OCI-LY1 (cell line): ENCODE results near the gene SMIM3.

Source experiments
- EZH2 ChIP-seq: fragments of 200-600 bp; sonication (generic), shearing (Covaris generic); IDR thresholded peaks from 2 replicates; pipeline ENCODE4 v1.8.0; 2017; ENCODE audit warnings: borderline replicate concordance, mixed run types, mild to moderate bottlenecking, antibody characterized with exemption, low read length, moderate library complexity, mixed read lengths
- TF ChIP-seq, protein P1 (sequence below): fragments of 200-600 bp; sonication (generic), shearing (Covaris generic); IDR thresholded peaks from 2 replicates; pipeline ENCODE4 v1.5.1; 2017; ENCODE audit warnings: mild to moderate bottlenecking, antibody characterized with exemption, low read length, moderate library complexity, mixed read lengths

DNA sequence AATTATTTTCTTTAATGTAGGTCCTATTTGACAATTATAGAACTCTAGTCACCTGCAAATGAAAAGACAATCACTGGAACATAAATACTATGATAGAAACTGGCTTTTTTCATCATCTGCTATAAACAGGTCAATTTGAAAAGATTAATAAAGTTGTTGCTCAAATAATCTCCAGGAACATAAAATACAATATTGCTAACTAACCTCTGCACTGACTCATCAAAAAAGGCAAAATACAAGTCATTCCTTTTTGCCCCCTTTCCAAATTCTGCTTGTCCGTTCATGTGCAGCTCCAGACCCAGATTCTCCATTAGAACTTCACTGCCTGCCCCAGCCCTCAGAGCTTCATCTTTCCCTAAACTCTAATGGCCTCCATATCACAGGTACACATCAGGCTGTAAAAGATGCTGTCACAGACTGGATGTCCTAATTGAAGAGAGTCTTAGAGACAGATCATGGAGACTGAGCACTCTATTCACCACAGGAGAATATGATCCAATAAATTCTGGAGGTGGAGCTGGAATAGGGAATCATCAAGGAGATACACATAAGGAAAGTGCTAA, 21.4 kb upstream of the SMIM3 start:
- TF ChIP-seq, protein P1, sequence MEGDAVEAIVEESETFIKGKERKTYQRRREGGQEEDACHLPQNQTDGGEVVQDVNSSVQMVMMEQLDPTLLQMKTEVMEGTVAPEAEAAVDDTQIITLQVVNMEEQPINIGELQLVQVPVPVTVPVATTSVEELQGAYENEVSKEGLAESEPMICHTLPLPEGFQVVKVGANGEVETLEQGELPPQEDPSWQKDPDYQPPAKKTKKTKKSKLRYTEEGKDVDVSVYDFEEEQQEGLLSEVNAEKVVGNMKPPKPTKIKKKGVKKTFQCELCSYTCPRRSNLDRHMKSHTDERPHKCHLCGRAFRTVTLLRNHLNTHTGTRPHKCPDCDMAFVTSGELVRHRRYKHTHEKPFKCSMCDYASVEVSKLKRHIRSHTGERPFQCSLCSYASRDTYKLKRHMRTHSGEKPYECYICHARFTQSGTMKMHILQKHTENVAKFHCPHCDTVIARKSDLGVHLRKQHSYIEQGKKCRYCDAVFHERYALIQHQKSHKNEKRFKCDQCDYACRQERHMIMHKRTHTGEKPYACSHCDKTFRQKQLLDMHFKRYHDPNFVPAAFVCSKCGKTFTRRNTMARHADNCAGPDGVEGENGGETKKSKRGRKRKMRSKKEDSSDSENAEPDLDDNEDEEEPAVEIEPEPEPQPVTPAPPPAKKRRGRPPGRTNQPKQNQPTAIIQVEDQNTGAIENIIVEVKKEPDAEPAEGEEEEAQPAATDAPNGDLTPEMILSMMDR = no peak
- TF ChIP-seq EZH2 = no peak
